Measurements from ENCODE around the gene GLI3.

GRCh38 chr7:42238709-42239366 lies 1.8 kb upstream of the GLI3 start:
- TF ChIP-seq, protein P1, sequence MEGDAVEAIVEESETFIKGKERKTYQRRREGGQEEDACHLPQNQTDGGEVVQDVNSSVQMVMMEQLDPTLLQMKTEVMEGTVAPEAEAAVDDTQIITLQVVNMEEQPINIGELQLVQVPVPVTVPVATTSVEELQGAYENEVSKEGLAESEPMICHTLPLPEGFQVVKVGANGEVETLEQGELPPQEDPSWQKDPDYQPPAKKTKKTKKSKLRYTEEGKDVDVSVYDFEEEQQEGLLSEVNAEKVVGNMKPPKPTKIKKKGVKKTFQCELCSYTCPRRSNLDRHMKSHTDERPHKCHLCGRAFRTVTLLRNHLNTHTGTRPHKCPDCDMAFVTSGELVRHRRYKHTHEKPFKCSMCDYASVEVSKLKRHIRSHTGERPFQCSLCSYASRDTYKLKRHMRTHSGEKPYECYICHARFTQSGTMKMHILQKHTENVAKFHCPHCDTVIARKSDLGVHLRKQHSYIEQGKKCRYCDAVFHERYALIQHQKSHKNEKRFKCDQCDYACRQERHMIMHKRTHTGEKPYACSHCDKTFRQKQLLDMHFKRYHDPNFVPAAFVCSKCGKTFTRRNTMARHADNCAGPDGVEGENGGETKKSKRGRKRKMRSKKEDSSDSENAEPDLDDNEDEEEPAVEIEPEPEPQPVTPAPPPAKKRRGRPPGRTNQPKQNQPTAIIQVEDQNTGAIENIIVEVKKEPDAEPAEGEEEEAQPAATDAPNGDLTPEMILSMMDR (IDR thresholded peaks at IDR 0.05 in 8 of 11, conservative IDR thresholded peaks at IDR 0.05 in 3 of 11), result no peak
- TF ChIP-seq POLR2A (IDR thresholded peaks at IDR 0.05), result no peak

All from spleen (tissue), 7 donors.